ENCODE data around the gene CHD8.
A peak's percentile ranks its signal among the peaks of the same experiment; 100 is the strongest.
"Not testable (repeated sequence)": the region's sequence is repeated elsewhere in the genome, so short reads cannot be mapped to it uniquely, and the experiment has no call there.

CHD8 gene, protein sequence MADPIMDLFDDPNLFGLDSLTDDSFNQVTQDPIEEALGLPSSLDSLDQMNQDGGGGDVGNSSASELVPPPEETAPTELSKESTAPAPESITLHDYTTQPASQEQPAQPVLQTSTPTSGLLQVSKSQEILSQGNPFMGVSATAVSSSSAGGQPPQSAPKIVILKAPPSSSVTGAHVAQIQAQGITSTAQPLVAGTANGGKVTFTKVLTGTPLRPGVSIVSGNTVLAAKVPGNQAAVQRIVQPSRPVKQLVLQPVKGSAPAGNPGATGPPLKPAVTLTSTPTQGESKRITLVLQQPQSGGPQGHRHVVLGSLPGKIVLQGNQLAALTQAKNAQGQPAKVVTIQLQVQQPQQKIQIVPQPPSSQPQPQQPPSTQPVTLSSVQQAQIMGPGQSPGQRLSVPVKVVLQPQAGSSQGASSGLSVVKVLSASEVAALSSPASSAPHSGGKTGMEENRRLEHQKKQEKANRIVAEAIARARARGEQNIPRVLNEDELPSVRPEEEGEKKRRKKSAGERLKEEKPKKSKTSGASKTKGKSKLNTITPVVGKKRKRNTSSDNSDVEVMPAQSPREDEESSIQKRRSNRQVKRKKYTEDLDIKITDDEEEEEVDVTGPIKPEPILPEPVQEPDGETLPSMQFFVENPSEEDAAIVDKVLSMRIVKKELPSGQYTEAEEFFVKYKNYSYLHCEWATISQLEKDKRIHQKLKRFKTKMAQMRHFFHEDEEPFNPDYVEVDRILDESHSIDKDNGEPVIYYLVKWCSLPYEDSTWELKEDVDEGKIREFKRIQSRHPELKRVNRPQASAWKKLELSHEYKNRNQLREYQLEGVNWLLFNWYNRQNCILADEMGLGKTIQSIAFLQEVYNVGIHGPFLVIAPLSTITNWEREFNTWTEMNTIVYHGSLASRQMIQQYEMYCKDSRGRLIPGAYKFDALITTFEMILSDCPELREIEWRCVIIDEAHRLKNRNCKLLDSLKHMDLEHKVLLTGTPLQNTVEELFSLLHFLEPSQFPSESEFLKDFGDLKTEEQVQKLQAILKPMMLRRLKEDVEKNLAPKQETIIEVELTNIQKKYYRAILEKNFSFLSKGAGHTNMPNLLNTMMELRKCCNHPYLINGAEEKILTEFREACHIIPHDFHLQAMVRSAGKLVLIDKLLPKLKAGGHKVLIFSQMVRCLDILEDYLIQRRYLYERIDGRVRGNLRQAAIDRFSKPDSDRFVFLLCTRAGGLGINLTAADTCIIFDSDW (N-terminal part only)

DNA sequence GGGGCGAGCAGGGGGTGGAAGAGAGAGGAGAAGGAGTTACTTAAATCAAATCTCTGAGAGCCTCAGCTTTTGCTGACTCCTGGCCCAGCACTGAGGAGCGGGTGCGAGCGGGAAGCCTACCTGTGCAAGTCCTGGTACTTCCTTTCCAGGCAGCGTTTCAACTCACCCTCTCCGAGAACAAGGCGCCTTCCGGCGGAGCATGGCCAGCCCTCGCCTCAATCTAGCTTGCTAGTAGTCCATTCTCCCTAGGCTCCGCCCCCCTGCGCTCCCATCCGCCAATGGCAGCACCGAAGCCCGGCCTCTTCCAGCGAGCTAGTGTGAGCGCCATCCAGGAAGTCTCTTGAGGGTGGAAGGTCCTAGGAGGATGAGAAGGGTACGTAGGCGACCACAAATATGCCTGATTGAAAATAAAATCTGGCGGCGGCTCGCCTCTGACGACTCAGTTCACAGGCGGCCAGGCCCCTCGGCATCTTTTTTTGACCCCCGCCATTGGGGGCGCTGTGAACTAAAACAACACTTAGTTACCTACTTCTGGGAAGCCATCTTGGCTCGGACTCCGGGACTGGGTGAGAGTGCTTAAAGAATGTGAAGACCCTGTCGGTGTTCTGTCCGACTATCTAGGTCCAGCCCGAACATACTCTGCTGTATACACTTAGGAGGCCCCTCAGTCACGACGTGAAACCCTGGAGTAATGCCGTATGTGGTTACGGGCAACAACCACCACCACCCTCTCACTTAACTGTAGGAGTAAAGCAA, at the start of gene CHD8:
TSS of gene CHD8 (minus strand) at position 212 of the 756 bp plus-strand sequence. CDS start 24,480 bp downstream, outside the sequence.
- DNase-seq (ENCODE audit: low read depth in 1 of 2, low spot score in 1 of 2) = peak; percentile 92 to 100

DNA sequence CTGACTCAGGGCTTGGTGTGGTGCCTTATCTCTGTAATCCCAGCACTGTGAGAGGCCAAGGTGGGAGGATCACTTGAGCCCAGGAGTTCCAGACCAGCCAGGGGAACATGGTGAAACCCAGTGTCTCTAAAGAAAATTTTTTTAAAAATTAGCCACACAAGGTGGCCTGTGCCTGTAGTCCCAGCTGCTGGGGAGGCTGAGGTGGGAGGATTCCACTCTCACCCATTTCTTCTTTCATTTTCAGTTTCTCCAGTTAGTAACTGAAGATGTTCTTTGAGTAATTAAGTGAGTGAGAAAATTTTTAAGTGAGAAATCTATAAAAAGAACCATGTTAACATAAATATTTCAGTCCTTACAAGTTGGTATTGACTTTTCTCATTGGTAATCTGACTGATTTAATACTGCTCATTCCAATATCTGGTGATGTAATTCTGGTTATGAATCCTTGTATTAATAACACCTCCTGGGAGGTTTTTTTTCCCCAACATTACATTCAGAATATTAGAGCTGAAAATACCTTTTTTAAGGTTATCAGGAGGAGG, 49.2 kb upstream of the CHD8 start:
- no peak for DNase-seq (ENCODE audit: low read depth in 1 of 2, low spot score in 1 of 2)

DNA sequence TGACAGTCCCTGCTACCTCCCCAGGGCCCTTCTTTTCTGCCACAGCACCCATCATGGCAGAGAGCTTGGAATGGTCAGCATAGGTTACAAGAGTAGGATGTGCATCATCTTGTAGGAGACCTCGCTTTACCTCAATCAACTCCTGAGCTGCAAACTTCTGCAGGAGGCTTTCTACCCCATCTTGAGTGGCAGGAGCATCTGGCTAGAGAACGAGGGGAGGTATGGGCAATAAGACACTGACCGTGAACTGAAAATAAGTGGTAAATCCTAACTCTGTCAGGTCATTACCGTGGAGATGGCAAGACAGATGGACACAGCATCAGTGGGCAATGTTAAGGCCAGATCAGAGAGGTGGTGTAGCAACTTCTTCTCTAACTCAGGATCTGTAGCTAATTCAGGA, 47.5 kb upstream of the CHD8 start:
- no peak for DNase-seq (ENCODE audit: low read depth in 1 of 2, low spot score in 1 of 2)

DNA sequence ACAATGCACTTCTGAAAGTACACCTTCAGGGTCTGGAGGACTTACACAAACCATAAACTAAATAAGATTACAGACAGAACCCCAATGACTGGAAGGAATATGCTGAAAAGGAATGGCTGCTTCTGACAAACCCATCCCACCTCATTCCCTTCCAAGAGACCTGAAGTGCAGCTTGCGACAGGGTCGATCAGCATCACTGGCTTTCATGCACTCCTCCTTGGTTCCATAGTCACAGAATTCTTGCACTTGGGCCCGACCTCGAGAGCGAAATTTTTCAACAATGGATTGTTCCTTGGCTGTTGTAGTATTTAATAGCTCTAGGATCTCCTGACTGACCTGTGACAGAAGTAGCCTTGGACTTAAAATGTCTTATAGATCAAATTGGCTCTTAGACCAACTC, 45.6 kb upstream of the CHD8 start:
- no peak for DNase-seq (ENCODE audit: low read depth in 1 of 2, low spot score in 1 of 2)

DNA sequence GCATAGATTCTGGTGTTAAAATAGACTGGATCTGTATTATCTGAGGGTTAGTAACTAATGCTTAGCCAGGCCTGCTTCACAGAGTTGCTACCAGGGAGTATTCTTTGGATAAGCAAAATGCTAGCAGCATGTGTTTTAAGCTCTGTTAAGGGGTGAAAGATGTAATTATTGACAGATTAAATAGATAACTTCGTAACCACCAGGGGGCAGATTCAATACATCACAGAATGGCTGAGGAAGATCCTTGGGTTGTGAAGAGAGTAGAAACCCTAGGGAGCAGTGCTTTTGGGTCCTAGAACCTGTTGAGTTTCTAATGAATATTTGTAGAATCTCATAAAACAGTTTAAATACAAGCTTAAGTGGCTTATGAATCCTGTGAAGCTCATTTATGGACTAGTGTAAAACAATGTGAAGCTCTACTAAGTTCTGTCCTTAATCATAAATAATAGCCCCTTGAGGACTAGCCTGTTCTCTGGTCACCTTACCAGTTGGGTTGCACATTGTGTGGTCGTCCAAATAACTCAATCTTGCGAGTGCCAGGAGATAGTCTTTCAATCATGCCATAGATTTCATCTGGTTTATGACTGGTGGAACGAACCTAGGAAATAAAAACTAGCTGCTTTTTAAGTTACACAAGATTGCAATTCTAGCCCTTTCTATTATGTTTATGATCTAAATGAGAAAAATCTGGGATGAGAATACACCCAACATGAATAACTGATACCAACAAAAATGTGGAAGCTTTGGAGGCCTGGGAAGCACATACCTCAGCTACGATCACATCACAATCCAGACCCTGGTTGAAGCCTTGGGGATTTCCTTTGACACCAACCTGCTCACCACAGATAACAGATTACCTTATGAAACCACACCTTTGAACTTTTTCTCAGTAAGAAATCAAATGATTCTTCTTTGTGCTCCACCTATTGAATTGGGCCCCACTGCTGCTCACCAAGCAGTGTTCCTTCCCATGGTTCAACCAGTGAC, 42.9 kb upstream of the CHD8 start:
- peak in 1 of 2 donors; percentile 17 for DNase-seq (ENCODE audit: low read depth in 1 of 2, low spot score in 1 of 2)

DNA sequence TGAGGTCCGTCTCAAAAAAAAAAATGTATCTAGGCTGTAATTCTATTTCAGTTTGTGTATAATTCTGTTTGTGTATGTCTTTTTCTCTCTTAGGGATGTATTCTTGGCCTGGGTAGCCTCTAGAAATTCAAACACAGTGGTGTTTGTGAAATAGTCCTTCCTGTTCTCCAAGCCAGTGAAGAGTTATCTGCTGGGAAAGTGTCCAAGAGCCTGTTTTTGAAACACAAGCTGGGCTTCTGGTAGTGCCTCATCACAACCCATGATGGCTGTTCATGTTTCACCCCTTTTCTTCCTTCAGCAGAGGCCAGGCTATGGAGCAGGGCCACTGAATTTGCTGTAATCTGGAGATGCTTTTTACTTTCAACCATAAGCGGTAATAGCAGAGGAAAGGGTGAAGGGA, 40.5 kb upstream of the CHD8 start:
- DNase-seq (ENCODE audit: low read depth in 1 of 2, low spot score in 1 of 2) = no peak

DNA sequence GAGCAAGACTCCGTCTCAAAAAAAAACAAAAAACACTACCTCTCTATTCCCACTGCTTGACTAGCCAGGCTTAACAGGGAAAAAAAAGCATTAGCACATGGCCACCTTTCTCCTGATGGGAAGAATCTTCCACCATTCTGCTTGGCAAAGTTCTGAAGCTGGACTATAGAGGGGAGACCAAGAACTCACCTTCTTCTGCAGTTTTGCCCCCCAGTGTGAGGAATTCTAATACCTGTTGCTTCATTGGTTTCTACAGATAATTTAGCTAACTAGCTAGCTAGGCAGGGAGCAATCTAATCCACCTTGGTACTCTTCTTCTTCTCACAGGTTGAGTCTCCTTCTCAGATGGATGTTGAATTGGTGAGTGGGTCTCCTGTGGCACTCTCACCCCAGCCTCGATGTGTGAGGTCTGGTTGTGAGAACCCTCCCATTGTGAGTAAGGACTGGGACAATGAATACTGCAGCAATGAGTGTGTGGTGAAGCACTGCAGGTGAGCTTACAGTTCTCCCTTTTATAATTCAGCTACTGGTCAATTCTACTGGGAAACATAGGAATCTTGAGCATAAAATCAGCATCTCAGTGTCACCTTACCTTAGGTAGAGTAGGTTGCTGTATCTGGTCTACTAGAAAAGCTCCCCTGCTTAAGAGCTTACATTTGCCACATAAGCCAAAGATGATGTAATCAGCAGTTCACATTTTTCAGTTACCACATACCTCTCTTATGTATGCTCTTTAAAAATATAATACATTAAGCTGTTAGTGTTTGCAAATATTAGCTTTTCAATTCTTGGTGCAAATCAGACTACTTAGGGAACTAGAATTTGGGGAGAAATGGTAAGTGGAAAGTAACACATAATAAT, 39.2 kb upstream of the CHD8 start:
- no peak for DNase-seq (ENCODE audit: low read depth in 1 of 2, low spot score in 1 of 2)

DNA sequence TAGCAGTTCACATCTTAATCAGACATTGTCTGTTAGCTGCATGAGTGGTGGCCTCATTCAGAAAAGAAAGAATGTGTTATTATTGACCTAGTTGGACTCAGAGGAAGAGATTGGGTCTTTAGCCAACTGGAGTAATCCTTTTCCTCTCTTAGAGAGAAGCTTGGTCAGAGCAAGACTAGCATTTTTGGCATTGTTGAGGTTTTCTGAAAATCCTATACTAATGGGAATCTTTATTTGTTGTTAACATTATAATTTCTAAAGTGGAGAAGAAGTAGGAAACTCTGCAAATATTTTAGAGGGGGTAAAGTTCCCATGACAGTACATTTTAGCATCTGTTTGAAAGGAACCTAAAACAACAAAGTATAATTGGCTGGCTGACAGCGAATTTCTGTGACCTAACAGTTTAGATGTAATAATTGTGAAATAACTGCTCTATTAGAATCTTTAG, 30.7 kb upstream of the CHD8 start:
- DNase-seq (ENCODE audit: low read depth in 1 of 2, low spot score in 1 of 2) = no peak

DNA sequence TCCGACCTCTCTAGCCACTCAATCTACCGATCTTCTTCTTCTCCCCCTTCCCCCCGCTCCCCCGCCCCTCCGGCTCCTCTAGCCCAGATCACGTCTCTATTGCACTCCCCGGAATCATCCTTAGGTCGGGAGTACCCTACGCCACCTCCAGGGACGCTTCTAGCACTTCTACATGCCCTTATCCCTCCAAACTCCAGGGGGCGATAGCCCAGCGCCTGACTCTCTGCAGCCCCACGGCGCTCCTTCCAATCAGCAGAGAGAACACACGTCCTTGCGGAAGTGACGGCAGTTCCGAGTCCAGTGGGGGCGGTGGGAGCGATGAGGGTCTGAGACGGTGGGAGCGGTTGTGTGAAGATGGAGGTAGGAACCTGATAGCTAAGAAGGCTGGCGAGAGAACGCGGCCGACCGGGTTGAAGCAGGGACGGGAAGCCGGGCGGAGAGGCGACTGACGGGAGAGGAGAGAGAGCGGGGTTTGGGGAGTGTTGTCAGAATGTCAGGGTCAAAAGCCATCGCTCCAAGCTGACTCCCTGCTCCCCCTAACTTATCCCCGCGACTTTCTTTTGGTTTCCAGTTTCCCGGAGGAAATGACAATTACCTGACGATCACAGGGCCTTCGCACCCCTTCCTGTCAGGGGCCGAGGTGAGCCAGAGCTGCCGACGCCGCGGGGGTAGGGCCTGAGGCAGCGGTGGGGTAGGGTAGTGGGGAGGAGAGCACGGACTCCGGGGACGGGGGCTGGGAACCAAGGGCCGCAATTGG, 21.2 kb upstream of the CHD8 start, which contains the start of the genes RAB2B and TOX4:
TSS of gene RAB2B (minus strand) at position 35 of the 757 bp plus-strand sequence. CDS start 87 bp downstream, outside the sequence.
TSS of gene TOX4 (plus strand) at position 271 of the 757 bp plus-strand sequence. CDS start at position 355, 84 bp downstream.
- DNase-seq (ENCODE audit: low read depth in 1 of 2, low spot score in 1 of 2) = peak; percentile 84 to 94

DNA sequence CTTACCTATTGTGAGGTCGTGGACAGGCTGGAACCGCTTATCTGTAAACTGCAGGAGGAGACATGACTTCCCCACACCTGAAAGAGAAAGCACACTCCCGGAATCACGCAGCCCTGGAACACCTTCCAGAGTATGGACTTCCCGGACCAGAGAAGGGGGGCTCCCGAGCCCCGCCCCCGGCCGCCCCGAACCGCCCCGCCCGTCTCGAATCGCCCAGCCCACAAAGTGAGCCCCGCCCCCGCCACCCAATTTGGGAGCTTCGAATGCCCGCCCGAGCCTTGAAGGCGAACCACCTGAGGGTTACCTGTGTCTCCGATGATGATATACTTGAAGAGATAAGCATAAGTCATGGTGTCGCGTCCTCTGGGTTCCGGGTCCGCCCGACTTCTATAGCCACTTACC, 20.6 kb upstream of the CHD8 start:
- peak in 1 of 2 donors; percentile 69 for DNase-seq (ENCODE audit: low read depth in 1 of 2, low spot score in 1 of 2)

DNA sequence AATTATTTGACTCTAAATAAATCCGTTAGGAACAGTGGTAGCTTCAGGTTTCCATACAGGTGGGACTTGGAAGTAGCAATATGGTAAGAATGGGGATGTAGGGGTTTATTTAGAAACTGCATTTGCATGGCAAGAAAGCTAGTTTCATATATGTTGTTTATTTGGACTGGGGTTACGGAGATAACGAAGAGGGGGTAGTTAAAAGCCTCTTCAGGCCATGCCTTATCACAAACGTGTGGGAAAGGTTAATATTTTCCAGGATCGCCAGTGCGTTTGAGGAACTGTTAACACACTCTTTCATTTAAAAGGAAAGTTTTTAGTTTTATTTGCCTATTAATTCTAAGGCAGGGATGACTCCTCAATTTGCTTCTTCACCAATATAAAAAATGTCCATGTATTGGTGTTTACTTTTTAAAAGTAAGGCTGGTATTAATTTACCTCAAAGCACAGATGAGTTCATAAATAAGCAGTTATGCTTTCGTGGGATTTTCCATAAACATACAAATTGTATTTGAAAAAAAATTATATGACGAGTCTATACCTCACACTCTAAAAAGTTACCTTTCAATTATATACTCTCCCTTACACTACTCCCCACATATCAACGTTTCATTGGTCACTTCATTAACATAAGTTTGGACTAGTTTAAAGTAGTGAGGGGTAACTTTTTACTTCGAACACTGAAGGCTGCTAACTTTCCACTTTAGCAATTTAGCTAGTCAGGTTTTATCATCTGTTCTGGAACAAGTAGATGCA, 20.0 kb upstream of the CHD8 start:
- no peak for DNase-seq (ENCODE audit: low read depth in 1 of 2, low spot score in 1 of 2)

DNA sequence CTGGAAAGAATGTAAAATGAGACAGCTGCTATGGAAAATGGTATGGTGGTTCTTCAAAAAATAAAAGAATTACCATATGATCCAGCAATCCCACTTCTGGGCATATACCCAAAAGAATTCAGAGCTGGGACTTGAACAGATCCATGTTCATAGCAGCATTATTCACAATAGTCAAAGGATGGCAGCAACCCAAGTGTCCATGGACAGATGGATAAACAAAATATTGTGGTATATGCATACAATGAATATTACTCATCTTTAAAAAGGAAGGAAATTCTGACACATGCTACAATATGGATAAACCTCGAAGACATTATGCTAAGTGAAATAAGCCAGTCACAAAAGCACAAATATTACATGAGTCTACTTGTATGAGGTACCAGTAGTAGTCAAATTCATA, 11.7 kb upstream of the CHD8 start:
- DNase-seq (ENCODE audit: low read depth in 1 of 2, low spot score in 1 of 2) = no peak

DNA sequence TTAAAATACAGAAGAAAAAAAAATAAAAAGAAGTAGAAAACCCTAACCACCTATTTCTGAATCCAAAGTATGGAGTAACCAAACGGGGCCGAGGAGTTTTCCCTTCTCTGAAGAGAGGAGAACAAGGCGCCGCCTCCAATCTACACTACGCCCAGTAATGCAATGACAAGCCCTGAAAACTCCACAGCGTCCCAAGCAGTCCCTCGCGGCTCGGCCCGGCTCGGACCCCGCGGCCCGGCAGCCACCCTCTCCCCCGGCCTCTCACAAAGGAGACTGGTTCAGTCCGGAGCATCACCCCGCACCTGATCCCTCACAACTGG, 371 bp downstream of the CHD8 start:
- no peak for DNase-seq (ENCODE audit: low read depth in 1 of 2, low spot score in 1 of 2)

DNA sequence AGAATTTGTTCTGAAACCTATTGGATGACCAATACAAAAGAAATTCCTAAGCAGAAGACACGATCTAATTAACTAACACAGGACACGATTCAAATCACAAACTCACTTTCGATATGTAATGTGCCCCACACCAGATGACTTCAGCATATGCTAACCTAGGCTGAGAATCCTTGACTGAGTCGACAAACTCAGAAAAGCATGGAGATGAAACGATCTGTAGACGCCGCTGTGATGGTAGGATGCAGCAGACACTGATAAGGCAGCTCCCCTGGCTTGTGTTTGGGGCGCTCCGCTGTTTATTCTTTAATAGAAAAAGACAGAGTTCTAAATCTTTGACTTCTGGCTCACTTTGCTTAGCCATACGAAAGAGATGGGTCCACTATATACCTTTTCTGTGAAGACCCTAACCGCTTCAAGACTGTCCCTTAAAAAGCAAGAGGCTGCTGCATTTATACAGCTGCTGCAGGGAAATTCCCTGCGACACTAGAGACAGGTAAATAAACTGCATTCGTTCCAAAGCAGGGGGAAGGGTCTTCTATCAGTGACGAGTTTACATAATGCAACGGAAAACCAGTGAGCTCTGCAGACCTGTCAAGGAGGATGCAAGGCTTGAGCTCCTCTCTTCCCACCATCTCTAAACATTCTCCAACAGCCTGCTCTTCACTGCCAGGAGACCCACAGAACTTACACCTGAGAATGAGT, 929 bp downstream of the CHD8 start:
- DNase-seq (ENCODE audit: low read depth in 1 of 2, low spot score in 1 of 2) = no peak

DNA sequence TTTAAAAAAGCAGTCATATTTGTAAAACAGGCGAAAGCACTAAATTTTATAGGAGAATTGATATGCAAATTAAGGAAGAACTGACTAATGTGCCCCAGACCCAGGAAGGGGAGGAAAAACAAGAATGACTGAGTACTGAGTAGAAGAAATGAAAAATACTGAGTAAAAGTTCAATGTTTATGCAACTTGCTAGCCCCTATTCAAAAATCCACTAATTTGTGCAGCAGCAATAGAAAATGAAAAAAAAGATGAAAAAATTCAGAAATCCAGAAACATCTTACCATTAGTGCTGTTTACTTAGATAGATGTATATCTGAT, 6.1 kb downstream of the CHD8 start:
- DNase-seq (ENCODE audit: low read depth in 1 of 2, low spot score in 1 of 2) = no peak

DNA sequence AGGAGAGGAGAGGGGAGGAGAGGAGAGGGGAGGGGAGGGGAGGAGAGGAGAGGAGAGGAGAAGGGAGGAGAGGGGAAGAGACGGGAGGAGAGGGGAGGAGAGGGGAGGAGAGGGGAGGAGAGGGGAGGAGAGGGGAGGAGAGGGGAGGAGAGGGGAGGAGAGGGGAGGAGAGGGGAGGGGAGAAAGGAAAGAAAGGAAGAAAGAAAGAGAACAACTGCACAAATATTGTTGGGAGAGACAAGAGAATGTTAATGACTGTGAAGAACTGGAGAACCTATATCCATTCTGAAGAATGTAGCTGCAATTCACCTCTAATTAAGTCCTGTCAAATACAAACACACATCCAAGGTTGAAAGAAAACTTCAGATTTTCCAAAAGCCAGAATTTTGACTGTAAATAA, 13.3 kb downstream of the CHD8 start:
- DNase-seq (ENCODE audit: low read depth in 1 of 2, low spot score in 1 of 2) = not testable (repeated sequence)

Measured in activated CD4-positive, alpha-beta T cell treated with anti-CD3 and anti-CD28 coated beads, Interleukin-2, amount 50 U/mL, for 24 hours (primary cell).